Cardiac fibroblast (primary cell): ENCODE data around the gene DLX1.
"Not testable (repeated sequence)": the region's sequence is repeated elsewhere in the genome, so short reads cannot be mapped to it uniquely, and the experiment has no call there.

Experiments used
- DNase-seq, 2 donors: peaks; one replicate each; pipeline versions ENCODE4 v3.0.0 to v3.0.0-alpha.2; 2010; ENCODE audit warnings: low read depth in 2 of 2
- H3K4me3 ChIP-seq, 2 donors: replicated peaks in 1 of 2; 1 replicate in 1 of 2; 2 replicates in 1 of 2; pipeline ENCODE4 v1.5.1; 2011; ENCODE audit warnings: low read depth in 2 of 2, low read length in 2 of 2, mild to moderate bottlenecking in 2 of 2, moderate library complexity in 1 of 2
- TF ChIP-seq, protein P1 (sequence below): IDR thresholded peaks from one replicate; pipeline ENCODE4 v1.5.1; 2011; ENCODE audit warnings: low read depth, mild to moderate bottlenecking, low read length, inconsistent platforms

Gene DLX1

DNA sequence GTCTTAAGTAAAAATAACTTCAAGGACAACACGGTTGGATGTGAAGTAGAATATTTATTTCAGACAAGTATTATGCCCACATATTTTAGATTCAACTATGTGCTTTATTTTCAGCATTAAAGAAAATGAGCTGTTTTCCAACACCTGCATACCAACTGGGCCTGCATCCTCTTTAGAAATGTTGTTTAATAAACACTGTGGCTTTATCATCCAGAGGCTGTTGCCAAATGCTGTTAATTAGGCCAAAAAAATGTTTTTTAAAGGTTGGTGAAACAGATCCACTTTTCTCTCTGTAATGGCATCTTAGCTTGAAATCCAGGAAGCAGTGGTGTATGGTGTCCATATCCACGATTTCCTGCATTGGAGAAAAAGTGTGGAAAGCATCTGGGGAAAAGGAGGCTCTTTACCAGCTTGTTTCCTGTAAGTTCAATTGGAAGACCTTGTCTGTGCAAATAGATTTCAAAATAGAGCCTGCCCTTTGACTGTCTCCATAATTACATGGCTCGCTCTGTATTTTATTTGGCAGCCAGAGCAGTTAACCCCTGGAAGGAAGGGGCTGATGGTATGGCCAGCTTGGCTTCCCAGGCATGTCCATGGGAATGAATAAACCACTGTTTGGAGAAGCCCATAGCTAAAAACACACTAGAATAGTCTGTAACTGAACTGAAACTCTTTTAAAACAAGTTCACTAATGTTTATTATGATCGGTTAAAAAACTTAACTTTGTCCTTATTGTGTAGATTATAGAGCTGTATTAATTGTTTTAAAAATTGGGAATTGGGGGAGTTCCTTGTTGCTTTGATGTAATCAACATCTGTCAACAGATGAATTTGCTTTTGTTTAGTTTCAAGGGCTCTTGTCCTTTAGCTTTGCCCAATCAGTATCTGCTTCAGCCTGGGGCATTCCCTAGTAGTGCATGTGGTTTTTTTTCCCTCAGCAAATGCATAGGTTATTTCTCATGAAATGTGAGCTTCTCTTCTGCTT, 33.0 kb upstream of the DLX1 start:
- TF ChIP-seq, protein P1, sequence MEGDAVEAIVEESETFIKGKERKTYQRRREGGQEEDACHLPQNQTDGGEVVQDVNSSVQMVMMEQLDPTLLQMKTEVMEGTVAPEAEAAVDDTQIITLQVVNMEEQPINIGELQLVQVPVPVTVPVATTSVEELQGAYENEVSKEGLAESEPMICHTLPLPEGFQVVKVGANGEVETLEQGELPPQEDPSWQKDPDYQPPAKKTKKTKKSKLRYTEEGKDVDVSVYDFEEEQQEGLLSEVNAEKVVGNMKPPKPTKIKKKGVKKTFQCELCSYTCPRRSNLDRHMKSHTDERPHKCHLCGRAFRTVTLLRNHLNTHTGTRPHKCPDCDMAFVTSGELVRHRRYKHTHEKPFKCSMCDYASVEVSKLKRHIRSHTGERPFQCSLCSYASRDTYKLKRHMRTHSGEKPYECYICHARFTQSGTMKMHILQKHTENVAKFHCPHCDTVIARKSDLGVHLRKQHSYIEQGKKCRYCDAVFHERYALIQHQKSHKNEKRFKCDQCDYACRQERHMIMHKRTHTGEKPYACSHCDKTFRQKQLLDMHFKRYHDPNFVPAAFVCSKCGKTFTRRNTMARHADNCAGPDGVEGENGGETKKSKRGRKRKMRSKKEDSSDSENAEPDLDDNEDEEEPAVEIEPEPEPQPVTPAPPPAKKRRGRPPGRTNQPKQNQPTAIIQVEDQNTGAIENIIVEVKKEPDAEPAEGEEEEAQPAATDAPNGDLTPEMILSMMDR, result no peak
- H3K4me3 ChIP-seq, result no peak overlapping the region
- peak; percentile 27 to 64 for DNase-seq

DNA sequence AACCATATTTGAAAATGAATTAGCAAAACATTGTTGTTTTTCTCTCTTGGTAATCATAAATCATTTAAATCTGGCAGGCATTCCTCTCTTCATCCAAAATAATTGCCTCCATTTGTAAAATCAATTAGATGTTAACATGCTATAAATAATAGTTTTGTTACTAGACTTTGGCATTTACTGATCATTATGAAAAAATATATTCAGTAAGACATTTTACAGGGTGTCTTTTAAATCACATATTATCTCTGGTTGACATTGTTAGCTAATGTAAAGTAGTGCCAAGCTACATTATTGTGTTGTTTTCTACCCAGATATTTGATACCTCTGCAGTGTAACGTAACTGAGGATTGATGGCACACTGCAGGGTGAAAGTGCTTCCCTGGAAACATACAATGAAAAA, 31.8 kb upstream of the DLX1 start:
- no peak for DNase-seq
- TF ChIP-seq, protein P1, result no peak
- H3K4me3 ChIP-seq, result no peak overlapping the region

DNA sequence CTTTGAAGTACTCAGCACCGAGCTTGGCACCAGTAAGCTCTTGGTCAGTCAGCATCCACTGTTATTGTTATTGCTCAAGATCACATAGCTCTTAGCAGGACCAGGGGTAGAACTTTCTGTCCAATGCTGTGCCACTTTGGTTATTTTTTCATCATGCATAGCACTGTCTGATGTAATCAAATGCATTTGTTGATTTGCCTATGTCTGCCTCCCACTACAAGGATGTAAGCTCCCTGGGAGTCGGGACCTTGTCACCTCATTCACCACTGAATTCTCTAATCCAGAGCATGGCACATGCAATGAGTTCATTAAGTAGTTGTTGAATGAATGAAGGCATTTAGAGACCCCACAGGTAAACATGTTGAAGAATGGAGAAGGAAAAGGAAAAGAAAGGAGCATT, 29.0 kb upstream of the DLX1 start:
- H3K4me3 ChIP-seq, result no peak overlapping the region
- TF ChIP-seq, protein P1, result no peak
- peak in 1 of 2 donors; percentile 12 for DNase-seq

DNA sequence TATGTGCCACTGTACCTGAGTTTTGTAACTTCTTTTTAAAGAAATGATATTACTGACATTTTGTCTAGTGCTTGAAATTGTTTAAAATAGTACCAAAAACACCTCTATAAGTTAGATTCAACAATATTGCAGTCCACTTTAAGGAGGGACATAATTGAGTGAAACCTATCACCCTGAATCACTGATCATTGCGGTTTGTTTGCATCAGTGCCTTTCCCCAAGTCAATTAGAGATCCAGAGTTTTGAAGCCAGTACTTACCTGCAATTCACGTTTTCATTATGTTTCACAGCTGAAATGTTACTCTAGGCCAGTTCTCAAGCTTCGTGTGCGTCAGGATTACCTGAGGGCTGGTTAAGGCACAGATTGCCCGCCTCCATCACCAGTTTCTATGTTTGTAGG, 26.6 kb upstream of the DLX1 start:
- DNase-seq, result no peak
- no peak overlapping the region for H3K4me3 ChIP-seq
- TF ChIP-seq, protein P1, result no peak

DNA sequence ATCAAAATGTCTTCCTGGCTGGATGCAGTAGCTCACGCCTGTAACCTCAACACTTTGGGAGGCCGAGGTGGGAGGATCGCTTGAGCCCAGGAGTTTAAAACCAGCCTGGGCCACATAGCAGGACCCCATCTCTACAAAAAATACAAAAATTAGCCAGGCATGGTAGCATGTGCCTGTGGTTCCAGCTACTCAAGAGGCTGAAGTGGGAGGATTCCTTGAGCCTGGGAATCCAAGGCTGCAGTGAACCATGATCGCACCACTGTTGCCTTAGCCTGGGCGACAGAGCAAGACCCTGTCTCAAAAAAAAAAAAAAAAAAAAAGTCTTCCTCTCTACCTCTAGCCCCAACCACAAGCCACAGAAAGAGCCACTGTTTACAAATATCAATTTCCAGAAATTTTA, 25.2 kb upstream of the DLX1 start:
- not testable (repeated sequence) for H3K4me3 ChIP-seq, DNase-seq

DNA sequence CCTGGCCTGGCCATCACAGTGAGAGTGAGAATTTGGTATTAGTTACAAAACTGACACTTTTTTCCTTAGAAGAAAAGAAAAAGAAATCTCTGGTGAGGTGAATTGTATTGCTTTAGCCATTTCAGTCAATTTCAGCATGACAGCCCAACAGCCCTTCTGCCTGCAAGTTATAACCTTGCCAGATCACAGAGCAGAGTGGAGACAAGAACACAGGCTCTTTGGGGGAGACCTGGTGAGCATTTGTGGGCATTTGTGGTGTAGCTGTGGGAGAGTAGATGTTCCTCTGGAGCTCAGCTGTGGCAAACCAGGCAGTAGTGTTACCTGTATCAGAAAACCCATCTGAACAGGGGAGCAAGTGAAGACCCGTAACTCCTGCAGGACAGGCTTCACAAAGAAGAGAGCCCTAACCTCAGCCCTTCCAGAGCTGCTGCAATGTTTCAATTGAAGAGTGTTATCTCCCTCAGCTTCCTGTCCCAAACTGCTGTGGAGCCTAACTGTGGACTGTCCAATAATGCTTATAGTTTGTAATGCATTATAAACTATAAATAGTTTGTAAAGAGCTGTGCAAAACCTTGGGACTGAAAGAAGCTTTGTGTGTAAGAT, 22.8 kb upstream of the DLX1 start:
- no peak for DNase-seq
- TF ChIP-seq, protein P1, result no peak
- no peak overlapping the region for H3K4me3 ChIP-seq

DNA sequence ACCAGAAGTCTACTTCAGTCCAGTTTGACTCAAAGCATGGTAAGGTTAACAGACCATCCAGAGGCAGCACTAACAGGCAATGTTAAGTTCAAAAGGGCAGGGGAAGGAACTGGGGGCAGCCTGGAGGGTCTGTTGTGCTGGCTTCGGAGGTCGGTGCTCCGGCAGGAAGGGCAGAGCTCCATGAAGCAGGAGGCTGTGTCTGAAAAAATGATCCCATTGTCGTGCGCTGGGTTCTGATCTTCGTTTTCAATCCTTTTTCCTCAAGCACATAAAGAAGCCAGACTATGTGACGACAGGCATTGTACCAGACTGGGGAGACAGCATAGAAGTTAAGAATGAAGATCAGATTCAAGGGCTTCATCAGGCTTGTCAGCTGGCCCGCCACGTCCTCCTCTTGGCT, 21.9 kb upstream of the DLX1 start:
- TF ChIP-seq, protein P1, result no peak
- H3K4me3 ChIP-seq, result no peak overlapping the region
- no peak for DNase-seq
